ENCODE results near the gene BCAS3. TPM values are rescaled to one million over a fixed set of nuclear protein-coding genes. Genes with fewer than 3 reads are reported as not detected.

BCAS3 gene
- total RNA-seq, 2 donors from 2014 or later: 28.0 to 37.7 TPM

DNA sequence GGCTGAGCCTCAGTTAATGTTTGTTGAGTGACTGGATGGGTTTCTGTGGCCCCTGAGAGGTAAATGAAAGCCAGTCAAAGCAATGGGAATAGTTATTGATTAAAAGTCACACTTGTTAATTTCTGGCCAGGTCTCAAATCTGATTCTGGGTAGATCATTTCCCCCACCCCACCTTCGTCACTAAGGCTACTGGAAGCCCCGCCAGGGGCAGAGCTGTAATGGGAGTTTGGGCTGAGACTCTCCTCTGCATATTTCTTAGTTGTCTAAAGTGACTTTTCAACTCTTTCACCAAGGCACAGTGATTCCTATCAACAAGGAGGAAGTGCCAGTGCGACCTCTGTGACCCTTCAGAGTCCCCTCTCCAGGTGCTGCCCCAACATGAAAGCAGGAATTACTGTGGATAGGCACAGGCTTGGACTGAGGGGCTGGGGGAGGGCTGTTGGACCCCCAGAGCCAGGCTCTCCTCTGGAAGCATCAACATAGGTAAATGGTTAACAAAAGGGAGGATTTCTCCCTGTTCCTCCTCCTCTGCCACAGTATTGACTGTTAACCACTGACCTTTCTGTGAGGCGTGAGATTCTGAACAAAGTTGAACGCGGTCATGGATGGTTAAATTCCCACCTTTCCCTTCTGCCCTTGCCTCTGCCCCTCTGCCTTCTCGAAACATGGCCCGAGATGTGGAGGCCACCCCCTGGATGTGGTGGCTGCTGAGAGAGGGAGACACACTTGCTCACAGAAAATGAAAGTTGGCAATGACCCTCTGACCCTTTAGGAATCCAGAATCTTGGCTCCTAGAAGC is 701.2 kb downstream of the BCAS3 start:
- H3K4me3 ChIP-seq (ENCODE audit: low read length): no peak overlapping the region
- no peaks in the 10 kb centered on the region for H3K27me3 ChIP-seq (ENCODE audit: control insufficient read depth, insufficient read depth, low read length, poor library complexity, severe bottlenecking)
- H3K27ac ChIP-seq (ENCODE audit: low read depth, low read length): no peak overlapping the region
- Mint-ChIP-seq H3K9me3 (no peaks in the 10 kb centered on the region), H3K27ac (no peak overlapping the region), H3K4me3 (no peak overlapping the region), H3K27me3 (ENCODE audit: insufficient read depth) (peaks cover 5% of the 10 kb centered on the region), H3K36me3 (ENCODE audit: low read depth) (peaks cover 3% of the 10 kb centered on the region), H3K4me1 (peaks cover 13% of the 10 kb centered on the region)
- WGBS, 2 experiments (ENCODE audit: insufficient coverage in 1 of 2, insufficient read length in 1 of 2): 77 to 100% methylated on average over 2 to 8 of the region's 8 CpGs
- no peak for TF ChIP-seq CTCF (conservative IDR thresholded peaks at IDR 0.05)
- no peaks in the 10 kb centered on the region for H3K36me3 ChIP-seq (ENCODE audit: control insufficient read depth, insufficient read depth, low read length)
- H3K9ac ChIP-seq (ENCODE audit: extremely low read depth, low read length, poor library complexity, severe bottlenecking): no peak overlapping the region
- DNase-seq: no peak
- H3K9me3 ChIP-seq (ENCODE audit: control insufficient read depth, low read length): no peaks in the 10 kb centered on the region
- H3K4me1 ChIP-seq (ENCODE audit: control insufficient read depth, insufficient read depth, low read length): no peaks in the 10 kb centered on the region

DNA sequence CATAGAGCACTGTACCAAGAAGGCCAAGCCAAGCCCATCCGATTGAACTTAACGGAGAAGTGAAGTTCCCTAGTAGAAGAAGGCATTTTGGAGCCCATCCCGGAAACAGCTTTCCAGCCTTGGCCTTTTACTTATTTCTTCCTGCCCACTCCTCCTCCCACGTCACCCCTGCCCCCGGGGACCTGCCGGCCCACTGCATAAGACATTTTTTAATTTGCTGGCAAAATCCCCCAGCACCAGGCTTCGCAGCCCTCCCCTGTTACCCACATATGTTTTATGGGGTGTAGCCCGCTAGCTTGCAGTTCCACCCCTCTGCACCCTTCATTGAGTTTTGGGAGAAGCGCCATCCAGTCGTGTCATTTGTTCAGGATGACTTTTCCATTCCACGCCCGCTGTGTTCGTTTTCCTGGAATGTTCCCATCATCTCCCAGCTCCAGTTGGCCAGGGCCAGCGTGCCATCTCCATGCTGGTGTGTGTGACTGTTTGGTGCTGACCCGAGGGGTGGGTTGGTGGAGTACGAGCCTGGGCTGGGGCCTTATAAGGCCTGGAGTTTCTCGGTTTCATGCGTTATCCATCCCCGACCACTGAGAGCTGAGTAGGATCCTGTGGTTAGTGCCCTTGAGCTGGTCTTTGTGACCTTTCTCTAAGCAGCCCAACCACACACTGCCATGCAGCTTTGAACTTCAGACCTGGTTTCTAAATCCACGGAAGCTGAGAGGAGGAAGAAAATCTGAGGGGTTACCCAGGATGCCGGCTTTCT is 702.0 kb downstream of the BCAS3 start:
- TF ChIP-seq CTCF (conservative IDR thresholded peaks at IDR 0.05): no peak
- DNase-seq: no peak
- 94 to 97% methylated on average over 12 to 20 of the region's 21 CpGs for WGBS, 2 experiments (ENCODE audit: insufficient coverage in 1 of 2, insufficient read length in 1 of 2)
- no peaks in the 10 kb centered on the region for H3K4me1 ChIP-seq (ENCODE audit: control insufficient read depth, insufficient read depth, low read length)
- Mint-ChIP-seq H3K9me3 (no peaks in the 10 kb centered on the region), H3K4me3 (no peak overlapping the region), H3K4me1 (peaks cover 13% of the 10 kb centered on the region), H3K36me3 (ENCODE audit: low read depth) (peaks cover 3% of the 10 kb centered on the region), H3K27me3 (ENCODE audit: insufficient read depth) (peaks cover 5% of the 10 kb centered on the region), H3K27ac (peak overlapping the region; percentile 29)
- no peak overlapping the region for H3K27ac ChIP-seq (ENCODE audit: low read depth, low read length)
- no peaks in the 10 kb centered on the region for H3K9me3 ChIP-seq (ENCODE audit: control insufficient read depth, low read length)
- no peak overlapping the region for H3K4me3 ChIP-seq (ENCODE audit: low read length)
- H3K27me3 ChIP-seq (ENCODE audit: control insufficient read depth, insufficient read depth, low read length, poor library complexity, severe bottlenecking): no peaks in the 10 kb centered on the region
- no peak overlapping the region for H3K9ac ChIP-seq (ENCODE audit: extremely low read depth, low read length, poor library complexity, severe bottlenecking)
- H3K36me3 ChIP-seq (ENCODE audit: control insufficient read depth, insufficient read depth, low read length): no peaks in the 10 kb centered on the region

- Mint-ChIP-seq H3K4me3 (no peak overlapping the region), H3K36me3 (ENCODE audit: low read depth) (peaks cover 3% of the 10 kb centered on the region)
- no peaks in the 10 kb centered on the region for H3K4me1 ChIP-seq (ENCODE audit: control insufficient read depth, insufficient read depth, low read length)
These were observed 702.7 kb downstream of the BCAS3 start for GRCh38 chr17:61380217-61380835.

More at GRCh38 chr17:61380217-61380835, 702.7 kb downstream of the BCAS3 start:
- Mint-ChIP-seq H3K4me1 (peaks cover 15% of the 10 kb centered on the region), H3K27me3 (ENCODE audit: insufficient read depth) (peaks cover 9% of the 10 kb centered on the region), H3K9me3 (no peaks in the 10 kb centered on the region), H3K27ac (no peak overlapping the region)
- TF ChIP-seq CTCF (conservative IDR thresholded peaks at IDR 0.05): no peak
- Histone ChIP-seq H3K9ac (ENCODE audit: extremely low read depth, low read length, poor library complexity, severe bottlenecking) (no peak overlapping the region), H3K9me3 (ENCODE audit: control insufficient read depth, low read length) (no peaks in the 10 kb centered on the region), H3K4me3 (ENCODE audit: low read length) (no peak overlapping the region), H3K36me3 (ENCODE audit: control insufficient read depth, insufficient read depth, low read length) (no peaks in the 10 kb centered on the region), H3K27me3 (ENCODE audit: control insufficient read depth, insufficient read depth, low read length, poor library complexity, severe bottlenecking) (no peaks in the 10 kb centered on the region), H3K27ac (ENCODE audit: low read depth, low read length) (no peak overlapping the region)
- WGBS, 2 experiments (ENCODE audit: insufficient coverage in 1 of 2, insufficient read length in 1 of 2): 90 to 95% methylated on average over 5 to 10 of the region's 10 CpGs
- no peak for DNase-seq
